Gastroesophageal sphincter (tissue), 4 donors: Measurements from ENCODE around the gene A2M. TPM values are rescaled to one million over a fixed set of nuclear protein-coding genes. Genes with fewer than 3 reads are reported as not detected.

Source experiments
- ATAC-seq: fragments of 150-250 bp; one replicate; pipeline ENCODE4 v1.9.1; 2016; ENCODE audit warnings: mild to moderate bottlenecking, moderate library complexity
- H3K27ac ChIP-seq, 4 donors: fragments of 200-600 bp; sonication (generic) in 3 of 4; 1 replicate in 3 of 4; 2 replicates in 1 of 4; pipeline ENCODE4 v1.5.1; 2016 to 2019
- H3K27me3 ChIP-seq: fragments of 200-600 bp; sonication (generic); one replicate; pipeline ENCODE4 v1.5.1; 2019
- H3K36me3 ChIP-seq, 2 donors: fragments of 200-600 bp; sonication (generic); one replicate each; pipeline ENCODE4 v1.5.1; 2019; ENCODE audit warnings: control low read depth in 1 of 2
- H3K4me1 ChIP-seq, 3 donors: fragments of 200-600 bp; sonication (generic); 1 replicate in 2 of 3; 2 replicates in 1 of 3; pipeline ENCODE4 v1.5.1; 2016 to 2019; ENCODE audit warnings: control low read depth in 2 of 3
- H3K4me3 ChIP-seq, 2 donors: fragments of 200-600 bp; sonication (generic); one replicate each; pipeline ENCODE4 v1.5.1; 2019; ENCODE audit warnings: mild to moderate bottlenecking in 1 of 2, moderate library complexity in 1 of 2
- H3K9me3 ChIP-seq, 3 donors: fragments of 200-600 bp; sonication (generic); one replicate each; pipeline ENCODE4 v1.5.1; 2017 to 2019; ENCODE audit warnings: control low read depth in 2 of 3
- EP300 ChIP-seq: sonication (generic); formaldehyde crosslinking; IDR thresholded peaks from one replicate; pipeline ENCODE4 v1.6.1; 2017; ENCODE audit warnings: antibody characterized with exemption, mild to moderate bottlenecking
- POLR2A ChIP-seq, 2 donors: fragments of 450-650 bp; IDR thresholded peaks; one replicate each; pipeline ENCODE4 v1.6.1; 2017; ENCODE audit warnings: antibody characterized with exemption in 2 of 2, mild to moderate bottlenecking in 2 of 2, moderate library complexity in 1 of 2
- POLR2AphosphoS5 ChIP-seq: sonication (generic); formaldehyde crosslinking; IDR thresholded peaks from one replicate; pipeline ENCODE4 v1.6.1; 2017; ENCODE audit warnings: antibody characterized with exemption
- WGBS, 2 donors: methylation state at CpG; one replicate each; pipeline ENCODE4 v1.1.5; 2018; ENCODE audit warnings: low coverage in 1 of 2; 5-methylcytosine and 5-hydroxymethylcytosine counted together
- total RNA-seq, 4 donors: library from RNA; depleted of rRNA; stranded (reverse); fragments of >200 nt; gene quantifications; one replicate each; pipeline ENCODE4 v1.1.0, GENCODE V29; 2016
- TF ChIP-seq, protein P1 (sequence below), 4 experiments: fragments of 200-600 bp in 2 of 4; fragments of 450-650 bp in 2 of 4; sonication (generic) in 1 of 4; IDR thresholded peaks; one replicate each; pipeline ENCODE4 v1.5.1; 2017 to 2019; ENCODE audit warnings: antibody characterized with exemption in 4 of 4, mild to moderate bottlenecking in 2 of 4, moderate library complexity in 2 of 4

A2M gene
- total RNA-seq, 4 donors from 2014 or later: 268 to 632 (median 588) TPM

DNA sequence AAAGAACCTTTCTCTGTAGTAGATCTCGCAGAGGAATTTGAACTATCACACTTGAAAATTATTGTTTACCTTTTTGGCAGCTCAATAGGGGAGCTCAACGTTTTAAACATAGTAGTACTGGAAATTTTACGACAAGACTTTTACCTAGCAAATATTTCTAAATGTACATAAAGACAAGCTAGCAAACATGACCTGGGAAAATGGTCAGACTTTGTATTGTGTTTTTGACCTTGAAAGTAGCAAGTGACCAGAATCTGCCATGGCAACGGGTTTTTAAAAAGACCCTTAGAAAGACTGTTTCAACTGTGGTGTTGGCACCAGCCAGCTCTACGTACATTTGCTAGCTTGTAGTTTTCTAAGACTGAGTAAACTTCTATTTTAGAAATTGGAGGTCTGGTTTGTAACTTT, 20.2 kb upstream of the A2M start:
- Histone ChIP-seq H3K4me1 (no peaks in the 10 kb centered on the region), H3K9me3 (peaks cover 0 to 4% (median 0%) of the 10 kb centered on the region in 3 donors), H3K27me3 (no peaks in the 10 kb centered on the region), H3K36me3 (no peaks in the 10 kb centered on the region), H3K27ac (no peak overlapping the region), H3K4me3 (no peak overlapping the region)
- TF ChIP-seq EP300 (no peak), POLR2A (IDR thresholded peaks at IDR 0.05) (no peak), POLR2AphosphoS5 (no peak)
- TF ChIP-seq, protein P1, sequence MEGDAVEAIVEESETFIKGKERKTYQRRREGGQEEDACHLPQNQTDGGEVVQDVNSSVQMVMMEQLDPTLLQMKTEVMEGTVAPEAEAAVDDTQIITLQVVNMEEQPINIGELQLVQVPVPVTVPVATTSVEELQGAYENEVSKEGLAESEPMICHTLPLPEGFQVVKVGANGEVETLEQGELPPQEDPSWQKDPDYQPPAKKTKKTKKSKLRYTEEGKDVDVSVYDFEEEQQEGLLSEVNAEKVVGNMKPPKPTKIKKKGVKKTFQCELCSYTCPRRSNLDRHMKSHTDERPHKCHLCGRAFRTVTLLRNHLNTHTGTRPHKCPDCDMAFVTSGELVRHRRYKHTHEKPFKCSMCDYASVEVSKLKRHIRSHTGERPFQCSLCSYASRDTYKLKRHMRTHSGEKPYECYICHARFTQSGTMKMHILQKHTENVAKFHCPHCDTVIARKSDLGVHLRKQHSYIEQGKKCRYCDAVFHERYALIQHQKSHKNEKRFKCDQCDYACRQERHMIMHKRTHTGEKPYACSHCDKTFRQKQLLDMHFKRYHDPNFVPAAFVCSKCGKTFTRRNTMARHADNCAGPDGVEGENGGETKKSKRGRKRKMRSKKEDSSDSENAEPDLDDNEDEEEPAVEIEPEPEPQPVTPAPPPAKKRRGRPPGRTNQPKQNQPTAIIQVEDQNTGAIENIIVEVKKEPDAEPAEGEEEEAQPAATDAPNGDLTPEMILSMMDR (IDR thresholded peaks at IDR 0.05): no peak
- whole genome bisulfite sequencing, 2 donors: 68 to 70% methylated on average over 5 of the region's 5 CpGs
- ATAC-seq: no peak

DNA sequence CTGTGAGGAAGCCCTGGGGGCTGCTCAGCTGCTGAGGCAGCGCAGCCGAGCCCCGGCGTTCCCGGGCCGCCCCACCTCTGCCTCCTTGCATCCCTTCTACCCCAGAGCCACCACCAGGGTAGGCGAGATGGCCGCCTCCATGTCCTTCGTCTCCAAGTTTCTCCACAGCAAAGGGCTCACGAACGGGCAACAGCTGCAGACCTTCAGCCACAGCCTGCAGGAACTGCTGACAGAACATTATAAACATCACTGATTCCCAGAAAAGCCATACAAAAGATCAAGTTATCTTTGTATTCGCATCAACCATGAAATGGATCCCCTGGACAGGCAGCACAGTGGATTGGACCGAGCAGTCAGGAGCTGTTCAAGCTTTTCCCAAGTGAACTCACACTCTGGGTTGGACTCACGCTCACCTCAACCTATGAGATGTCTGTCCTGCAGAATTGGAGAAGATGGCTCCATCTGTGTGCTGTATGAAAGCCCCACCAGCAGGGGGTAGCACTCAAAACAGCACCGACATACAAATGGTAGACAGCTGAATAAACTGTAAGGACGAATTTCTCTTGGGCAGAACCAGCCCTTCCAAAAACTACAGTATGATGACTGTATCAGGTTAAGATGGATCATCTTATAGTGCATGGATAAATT, 19.4 kb upstream of the A2M start:
- peak; percentile 31 for ATAC-seq
- peak overlapping the region in 3 of 4 donors; percentile 46 to 67 (median 56) for H3K27ac ChIP-seq

DNA sequence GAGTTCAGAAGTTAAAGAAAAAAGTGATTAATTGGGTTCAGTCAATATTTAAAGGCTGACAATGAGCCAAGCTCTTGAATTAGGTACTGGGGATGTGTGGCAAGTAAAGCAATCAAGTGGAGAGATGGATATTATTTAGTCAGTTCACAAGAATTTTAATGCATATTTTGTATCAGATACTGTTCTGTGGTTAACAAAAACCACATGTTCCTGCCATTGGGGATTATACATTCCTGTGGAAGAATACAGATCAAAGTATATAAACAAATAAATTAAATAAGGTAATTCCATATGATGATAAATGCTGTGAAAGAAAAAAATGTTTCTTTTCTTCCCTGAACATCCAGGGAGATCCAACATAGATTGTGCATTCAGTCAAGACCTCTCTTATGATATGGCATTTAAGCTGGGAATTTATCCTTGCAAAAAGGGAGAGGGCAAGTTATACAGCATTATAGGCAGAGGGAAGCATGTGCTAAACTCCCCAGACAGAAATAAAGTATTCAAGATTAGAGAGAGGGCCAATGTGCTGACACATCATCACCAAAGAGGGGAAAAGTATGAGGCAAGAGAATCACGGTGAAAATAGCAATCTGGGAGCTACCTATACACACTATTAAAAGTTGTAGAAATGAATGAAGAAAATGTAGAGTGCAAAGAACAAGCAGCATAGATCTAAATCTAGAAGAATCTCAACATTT, 17.6 kb upstream of the A2M start:
- no peak for ATAC-seq
- Histone ChIP-seq H3K4me3 (no peak overlapping the region), H3K9me3 (no peaks in the 10 kb centered on the region), H3K27me3 (no peaks in the 10 kb centered on the region), H3K4me1 (no peaks in the 10 kb centered on the region), H3K36me3 (no peaks in the 10 kb centered on the region), H3K27ac (no peak overlapping the region)
- TF ChIP-seq POLR2AphosphoS5 (no peak), EP300 (no peak), POLR2A (IDR thresholded peaks at IDR 0.05) (no peak)
- TF ChIP-seq, protein P1 (IDR thresholded peaks at IDR 0.05): no peak
- 62 to 86% methylated on average over 1 of the region's 1 CpG for WGBS, 2 donors

More for the DNA sequence above, 19.4 kb upstream of the A2M start:
- WGBS, 2 donors: 38 to 47% methylated on average over 3 to 10 of the region's 16 CpGs
- Histone ChIP-seq H3K27me3 (no peaks in the 10 kb centered on the region), H3K4me1 (no peaks in the 10 kb centered on the region), H3K36me3 (no peaks in the 10 kb centered on the region), H3K9me3 (peaks cover 0 to 3% (median 0%) of the 10 kb centered on the region in 3 donors), H3K4me3 (peak overlapping the region in 1 of 2 donors; percentile 5)
- TF ChIP-seq POLR2A (IDR thresholded peaks at IDR 0.05) (no peak), EP300 (no peak), POLR2AphosphoS5 (no peak)
- TF ChIP-seq, protein P1 (IDR thresholded peaks at IDR 0.05): peak in 2 of 4 experiments; percentile 10 to 34

DNA sequence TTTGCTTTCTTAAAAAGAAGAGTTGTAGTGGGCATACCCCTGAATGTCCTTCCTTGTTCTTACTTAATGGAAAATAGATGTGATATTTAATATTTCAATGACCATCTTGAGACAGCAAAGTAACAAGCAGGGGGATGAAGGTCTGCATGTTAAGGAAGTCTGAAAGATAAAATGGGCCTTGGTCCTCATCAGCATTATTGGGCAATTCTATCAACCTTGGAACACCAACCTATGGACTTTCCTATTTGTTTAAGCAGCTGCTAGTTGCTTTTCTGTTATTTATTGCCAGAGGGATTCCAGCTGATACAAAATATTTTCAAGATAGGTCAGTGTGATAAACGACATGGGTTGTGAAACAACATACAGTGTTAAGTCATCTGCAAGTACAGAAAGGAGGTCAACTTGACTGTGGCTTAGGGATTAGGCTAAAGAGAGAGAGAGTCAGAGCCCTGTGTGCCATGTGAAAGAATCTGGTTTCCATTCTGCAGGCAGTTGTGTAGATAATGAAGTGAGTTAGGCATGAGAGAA, 16.4 kb upstream of the A2M start:
- H3K4me1 ChIP-seq: no peaks in the 10 kb centered on the region
- H3K9me3 ChIP-seq: no peaks in the 10 kb centered on the region
- H3K27me3 ChIP-seq: no peaks in the 10 kb centered on the region
- no peak for ATAC-seq
- no peak overlapping the region for H3K4me3 ChIP-seq
- H3K36me3 ChIP-seq: no peaks in the 10 kb centered on the region
- no peak overlapping the region for H3K27ac ChIP-seq
- TF ChIP-seq POLR2AphosphoS5 (peak; percentile 25), POLR2A (IDR thresholded peaks at IDR 0.05) (no peak)
- TF ChIP-seq, protein P1 (IDR thresholded peaks at IDR 0.05): no peak
- WGBS, 2 donors: 47 to 60% methylated on average over 1 of the region's 1 CpG
